Omental fat pad (tissue), 4 donors: ENCODE results near the gene AP3B1. TPM values are rescaled to one million over a fixed set of nuclear protein-coding genes. Genes with fewer than 3 reads are reported as not detected.

Experiments used
- ATAC-seq: fragments of 150-250 bp; one replicate; pipeline ENCODE4 v1.9.1; 2016; ENCODE audit warnings: mild to moderate bottlenecking, moderate library complexity; ENCODE audit not compliant: low FRiP score
- DNase-seq: peaks from one replicate; pipeline ENCODE4 v3.0.0-alpha.2; 2019; ENCODE audit warnings: low spot score
- total RNA-seq, 4 donors: library from RNA; depleted of rRNA; stranded (reverse); fragments of >200 nt; gene quantifications; one replicate each; pipeline ENCODE4 v1.1.0, GENCODE V29; 2016
- TF ChIP-seq, protein P1 (sequence below), 3 donors: fragments of 450-650 bp; IDR thresholded peaks; one replicate each; pipeline ENCODE4 v1.5.1; 2016 to 2017; ENCODE audit warnings: antibody characterized with exemption in 3 of 3, mild to moderate bottlenecking in 3 of 3, moderate library complexity in 2 of 3

AP3B1 gene
- total RNA-seq, 4 donors from 2014 or later: 31.1 to 47.3 (median 41.7) TPM

DNA sequence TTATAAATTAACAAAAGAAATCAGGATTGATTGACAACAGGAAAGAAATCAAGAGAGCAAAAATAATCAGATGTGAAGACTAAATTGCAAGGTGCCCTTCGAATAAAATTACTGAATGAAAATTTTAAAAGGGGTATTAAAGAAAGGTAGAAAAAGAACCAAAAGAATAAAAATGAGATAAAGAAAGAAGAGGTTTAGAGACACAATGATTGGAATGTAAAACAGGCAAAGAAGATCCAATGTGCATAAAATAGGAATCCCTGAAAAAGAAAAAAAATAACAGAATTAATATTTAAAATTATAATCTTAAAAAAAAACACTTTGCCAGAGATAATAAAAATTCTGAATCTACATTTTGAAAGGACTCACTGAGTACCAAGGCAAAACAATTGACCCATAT is 73.0 kb downstream of the AP3B1 start:
- TF ChIP-seq, protein P1, sequence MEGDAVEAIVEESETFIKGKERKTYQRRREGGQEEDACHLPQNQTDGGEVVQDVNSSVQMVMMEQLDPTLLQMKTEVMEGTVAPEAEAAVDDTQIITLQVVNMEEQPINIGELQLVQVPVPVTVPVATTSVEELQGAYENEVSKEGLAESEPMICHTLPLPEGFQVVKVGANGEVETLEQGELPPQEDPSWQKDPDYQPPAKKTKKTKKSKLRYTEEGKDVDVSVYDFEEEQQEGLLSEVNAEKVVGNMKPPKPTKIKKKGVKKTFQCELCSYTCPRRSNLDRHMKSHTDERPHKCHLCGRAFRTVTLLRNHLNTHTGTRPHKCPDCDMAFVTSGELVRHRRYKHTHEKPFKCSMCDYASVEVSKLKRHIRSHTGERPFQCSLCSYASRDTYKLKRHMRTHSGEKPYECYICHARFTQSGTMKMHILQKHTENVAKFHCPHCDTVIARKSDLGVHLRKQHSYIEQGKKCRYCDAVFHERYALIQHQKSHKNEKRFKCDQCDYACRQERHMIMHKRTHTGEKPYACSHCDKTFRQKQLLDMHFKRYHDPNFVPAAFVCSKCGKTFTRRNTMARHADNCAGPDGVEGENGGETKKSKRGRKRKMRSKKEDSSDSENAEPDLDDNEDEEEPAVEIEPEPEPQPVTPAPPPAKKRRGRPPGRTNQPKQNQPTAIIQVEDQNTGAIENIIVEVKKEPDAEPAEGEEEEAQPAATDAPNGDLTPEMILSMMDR (IDR thresholded peaks at IDR 0.05): no peak
- ATAC-seq: no peak
- DNase-seq: no peak

DNA sequence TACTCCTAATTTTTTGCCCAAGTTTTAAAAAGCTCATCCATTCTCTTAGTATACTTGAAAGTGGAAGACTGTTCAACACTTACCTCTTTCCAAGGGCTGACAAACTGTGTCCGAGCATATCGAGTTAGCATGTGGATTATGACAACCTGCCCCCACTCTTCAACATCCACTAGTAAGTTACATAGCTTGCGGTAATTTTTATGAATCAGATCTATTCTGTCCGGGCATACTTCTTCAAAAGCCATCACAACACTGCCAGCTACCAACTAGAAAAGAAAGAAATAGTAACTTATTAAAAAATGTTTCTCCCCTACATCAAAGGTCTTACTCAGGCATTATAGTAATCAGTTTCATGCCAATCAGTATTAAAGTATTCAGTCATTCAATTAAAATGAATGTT is 78.5 kb downstream of the AP3B1 start:
- DNase-seq (no peak), ATAC-seq (no peak)
- TF ChIP-seq, protein P1 (IDR thresholded peaks at IDR 0.05): no peak

DNA sequence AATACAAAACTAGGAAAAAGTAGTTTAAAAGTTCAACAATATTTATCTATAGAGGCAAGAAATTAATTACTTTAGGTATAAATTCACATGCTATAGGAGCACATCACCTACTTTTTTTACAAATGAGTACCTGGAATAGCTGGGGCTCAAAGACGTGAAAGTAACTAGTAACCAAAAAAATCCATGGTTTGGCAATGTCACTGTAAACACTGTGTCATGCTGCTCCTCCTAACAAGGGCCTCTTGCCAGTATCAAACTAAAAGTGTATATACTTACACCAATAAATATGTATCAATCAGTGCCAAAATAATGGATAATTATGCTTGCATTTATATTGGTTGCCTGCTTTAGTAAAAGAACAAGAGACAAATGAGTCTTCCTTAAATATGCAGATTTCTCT is 78.9 kb downstream of the AP3B1 start:
- no peak for ATAC-seq
- TF ChIP-seq, protein P1 (IDR thresholded peaks at IDR 0.05): no peak
- no peak for DNase-seq

DNA sequence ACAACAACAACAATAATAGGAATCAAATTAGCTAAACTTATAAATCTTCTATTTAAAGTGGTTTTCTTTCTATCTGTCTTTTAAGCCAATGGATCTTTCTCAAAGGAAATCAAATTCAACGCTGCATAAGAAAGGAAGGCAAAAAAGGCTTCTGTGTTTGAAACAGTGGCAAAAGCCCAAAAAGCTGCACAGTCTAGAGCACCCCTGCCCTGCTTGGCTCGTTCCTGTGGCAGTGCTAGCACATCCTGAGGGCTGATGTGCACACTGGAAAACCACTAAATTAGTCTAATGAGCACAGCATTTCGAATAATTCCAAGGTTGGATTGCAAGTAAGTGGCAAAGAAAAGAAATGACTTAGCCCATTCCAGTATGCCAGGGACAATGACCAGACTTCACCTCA is 80.7 kb downstream of the AP3B1 start:
- ATAC-seq: no peak
- DNase-seq: no peak
- TF ChIP-seq, protein P1 (IDR thresholded peaks at IDR 0.05): no peak

DNA sequence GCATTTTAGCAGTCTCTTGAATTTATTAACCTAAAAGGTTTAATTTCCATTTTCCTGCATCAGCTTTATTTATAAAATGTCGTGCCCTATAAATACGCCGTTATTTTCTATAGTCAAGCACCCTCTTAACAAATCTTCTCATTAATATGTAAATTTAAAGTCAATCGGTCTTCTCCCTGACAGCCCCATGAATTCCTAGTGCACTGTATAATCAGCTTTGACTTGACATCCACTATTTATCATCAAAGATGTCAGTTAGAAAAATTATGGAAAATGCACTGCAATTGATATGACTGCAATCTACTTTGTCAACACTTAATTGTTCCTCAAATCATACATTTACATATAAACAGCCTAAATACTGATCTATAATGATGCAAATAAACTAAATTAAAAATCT is 83.4 kb downstream of the AP3B1 start:
- ATAC-seq (no peak), DNase-seq (no peak)
- TF ChIP-seq, protein P1 (IDR thresholded peaks at IDR 0.05): no peak

DNA sequence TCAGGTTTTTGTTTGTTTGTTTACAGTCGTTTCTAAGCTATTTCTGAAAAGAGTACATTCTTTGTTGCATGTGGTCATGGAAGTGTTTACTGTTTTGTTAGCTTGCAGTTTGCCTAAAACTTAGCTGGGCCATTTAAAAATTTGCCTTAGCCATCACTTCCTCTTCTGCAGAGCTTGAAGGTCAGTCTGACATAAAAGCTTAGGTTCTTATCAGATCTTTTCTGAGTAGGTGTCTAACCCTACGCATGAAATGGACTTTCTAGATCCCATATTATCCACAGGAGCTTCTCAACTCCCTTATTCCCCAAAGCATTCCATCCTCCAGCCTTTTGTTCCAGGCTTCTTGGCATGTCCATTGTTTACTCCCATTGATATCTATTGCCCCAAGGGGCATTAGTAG is 90.3 kb downstream of the AP3B1 start:
- TF ChIP-seq, protein P1 (IDR thresholded peaks at IDR 0.05): no peak
- no peak for DNase-seq
- no peak for ATAC-seq

DNA sequence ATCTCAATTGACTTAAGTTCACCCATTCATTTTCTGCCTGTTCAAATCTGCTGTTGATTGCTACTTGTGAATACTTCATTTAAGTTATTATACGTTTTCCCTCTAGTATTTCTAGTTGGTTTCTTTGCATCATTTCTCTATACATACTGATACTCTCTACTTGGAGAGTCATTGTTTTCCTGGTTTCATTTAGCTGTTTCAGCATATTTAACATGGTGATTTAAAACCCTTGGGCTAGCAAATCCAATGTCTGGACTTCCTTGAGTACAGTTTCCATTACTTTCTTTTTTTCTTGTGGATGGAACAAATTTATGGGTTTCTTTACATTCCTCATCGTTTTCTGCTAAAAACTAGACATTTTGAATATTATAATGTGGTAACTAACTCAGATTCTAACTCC is 90.7 kb downstream of the AP3B1 start:
- no peak for ATAC-seq
- TF ChIP-seq, protein P1 (IDR thresholded peaks at IDR 0.05): no peak
- no peak for DNase-seq
